ENCODE data around the gene HLTF.

Gene HLTF

GRCh38 chr3:149086232-149086988 lies at the start of gene HLTF:
HLTF (minus strand) TSS chr3:149086533; CDS start chr3:149086336, 197 bp downstream.
- TF ChIP-seq CTCF (IDR thresholded peaks at IDR 0.05; ENCODE audit: control extremely low read depth, extremely low read depth, low read depth, missing control alignments) = no peak
- peak; percentile 96 for DNase-seq (ENCODE audit: extremely low spot score)
- ChIA-PET CTCF (interaction anchor here (1.4 to 2.3 kb wide), 3 partner anchors 9 to 33 kb away, joined by 5 to 11 read pairs (median 7); no protein-coding TSS in a partner anchor), POLR2A (no interaction called here)

GRCh38 chr3:149134575-149134974 lies 48.2 kb upstream of the HLTF start:
- no peak for TF ChIP-seq CTCF (IDR thresholded peaks at IDR 0.05; ENCODE audit: control extremely low read depth, extremely low read depth, low read depth, missing control alignments)
- ChIA-PET POLR2A (no interaction called here), CTCF (interaction anchor here (1.1 to 2.5 kb wide), 2 partner anchors 15 to 16 kb away, joined by 3 to 14 read pairs; no protein-coding TSS in a partner anchor)
- no peak for DNase-seq (ENCODE audit: extremely low spot score)

- ChIA-PET CTCF (interaction anchor here (0.7 to 1.8 kb wide), 5 partner anchors 12 to 147 kb away, joined by 3 to 7 read pairs (median 4); no protein-coding TSS in a partner anchor), POLR2A (no interaction called here)
- DNase-seq (ENCODE audit: extremely low spot score) = no peak
- TF ChIP-seq CTCF (IDR thresholded peaks at IDR 0.05; ENCODE audit: control extremely low read depth, extremely low read depth, low read depth, missing control alignments) = no peak
Measured at GRCh38 chr3:149131589-149131988, 45.3 kb upstream of the HLTF start.

- peak; percentile 95 for DNase-seq (ENCODE audit: extremely low spot score)
- no peak for TF ChIP-seq CTCF (IDR thresholded peaks at IDR 0.05; ENCODE audit: control extremely low read depth, extremely low read depth, low read depth, missing control alignments)
- POLR2A ChIA-PET = interaction anchor here (0.6 kb wide), 1 partner anchor 17 kb away, joined by 3 read pairs; no protein-coding TSS in a partner anchor
Measured at GRCh38 chr3:149129326-149130205, 43.2 kb upstream of the HLTF start, which contains the start of gene HPS3. HPS3 (plus strand) TSS chr3:149129638; CDS start chr3:149129724, 86 bp downstream.

GRCh38 chr3:149128821-149129220 lies 42.5 kb upstream of the HLTF start:
- DNase-seq (ENCODE audit: extremely low spot score) = no peak
- CTCF ChIA-PET = interaction anchor here (1.7 to 2.8 kb wide), 3 partner anchors 8 to 171 kb away, joined by 3 to 25 read pairs (median 9); no protein-coding TSS in a partner anchor
- no peak for TF ChIP-seq CTCF (IDR thresholded peaks at IDR 0.05; ENCODE audit: control extremely low read depth, extremely low read depth, low read depth, missing control alignments)
- POLR2A ChIA-PET = interaction anchor here (0.6 kb wide), 1 partner anchor 18 kb away, joined by 3 read pairs; no protein-coding TSS in a partner anchor

More at GRCh38 chr3:149129326-149130205, 43.2 kb upstream of the HLTF start, which contains the start of gene HPS3:
- CTCF ChIA-PET = interaction anchor here (0.7 to 2.8 kb wide), 14 partner anchors 9 to 171 kb away, joined by 3 to 25 read pairs (median 4); no protein-coding TSS in a partner anchor
